Astrocyte (in vitro differentiated cells and primary cell): ENCODE results near the gene TRIM63. TPM values are rescaled to one million over a fixed set of nuclear protein-coding genes. Genes with fewer than 3 reads are reported as not detected.
A peak's percentile ranks its signal among the peaks of the same experiment; 100 is the strongest.

Experiments
- DNase-seq: peaks from one replicate; pipeline ENCODE4 v3.0.0-alpha.2; 2010; ENCODE audit warnings: low read depth
- FAIRE-seq: peaks from 2 replicates; lab custom pipeline; 2011; peaks lifted over from hg19 to GRCh38; lab: Jason Lieb, UNC
- H2AFZ ChIP-seq: 2 replicates; pipeline ENCODE4 v1.6.0; 2012; ENCODE audit warnings: low read depth, low read length, inconsistent platforms
- H3K27ac ChIP-seq: 2 replicates; pipeline ENCODE4 v1.5.1; 2011; ENCODE audit warnings: low read depth, low read length, inconsistent platforms
- H3K27me3 ChIP-seq: 2 replicates; pipeline ENCODE4 v1.6.0; 2011; ENCODE audit warnings: low read length, inconsistent platforms; ENCODE audit not compliant: insufficient read depth
- H3K36me3 ChIP-seq: 2 replicates; pipeline ENCODE4 v1.5.1; 2011; ENCODE audit warnings: low read length, inconsistent platforms; ENCODE audit not compliant: insufficient read depth
- H3K4me1 ChIP-seq: 2 replicates; pipeline ENCODE4 v1.5.1; 2011; ENCODE audit warnings: low read length, inconsistent platforms; ENCODE audit not compliant: insufficient read depth
- H3K4me2 ChIP-seq: 2 replicates; pipeline ENCODE4 v1.6.0; 2012; ENCODE audit warnings: low read length, inconsistent platforms
- H3K4me3 ChIP-seq: 2 replicates; pipeline ENCODE4 v1.5.1; 2011; ENCODE audit warnings: low read depth, mild to moderate bottlenecking, low read length, inconsistent platforms; ENCODE audit not compliant: insufficient read depth
- H3K79me2 ChIP-seq: 2 replicates; pipeline ENCODE4 v1.6.0; 2012; ENCODE audit warnings: mild to moderate bottlenecking, low read length, inconsistent platforms; ENCODE audit not compliant: insufficient read depth
- H3K9ac ChIP-seq: 2 replicates; pipeline ENCODE4 v1.6.0; 2012; ENCODE audit warnings: mild to moderate bottlenecking, low read length, inconsistent platforms
- H3K9me3 ChIP-seq: 2 replicates; pipeline ENCODE4 v1.5.1; 2012; ENCODE audit warnings: low read depth, mild to moderate bottlenecking, low read length, inconsistent platforms; ENCODE audit not compliant: insufficient read depth
- H4K20me1 ChIP-seq: 2 replicates; pipeline ENCODE4 v1.6.0; 2012; ENCODE audit warnings: low read length, inconsistent platforms; ENCODE audit not compliant: insufficient read depth
- H3K27ac Mint-ChIP-seq: one replicate; pipeline ENCODE4 v1.8.0; 2021; ENCODE audit warnings: mild to moderate bottlenecking, mixed read lengths; ENCODE audit not compliant: unreplicated experiment
- H3K27me3 Mint-ChIP-seq: one replicate; pipeline ENCODE4 v1.8.0; 2021; ENCODE audit warnings: low read depth, mixed read lengths; ENCODE audit not compliant: unreplicated experiment
- H3K36me3 Mint-ChIP-seq: one replicate; pipeline ENCODE4 v1.8.0; 2021; ENCODE audit warnings: low read depth, mixed read lengths; ENCODE audit not compliant: unreplicated experiment
- H3K4me1 Mint-ChIP-seq: one replicate; pipeline ENCODE4 v1.8.0; 2021; ENCODE audit warnings: low read depth, mixed read lengths; ENCODE audit not compliant: unreplicated experiment
- H3K4me3 Mint-ChIP-seq: one replicate; pipeline ENCODE4 v1.8.0; 2021; ENCODE audit warnings: mild to moderate bottlenecking, moderate library complexity, mixed read lengths; ENCODE audit not compliant: unreplicated experiment
- H3K9me3 Mint-ChIP-seq: one replicate; pipeline ENCODE4 v1.8.0; 2021; ENCODE audit warnings: mild to moderate bottlenecking, mixed read lengths; ENCODE audit not compliant: unreplicated experiment
- CTCF ChIP-seq: IDR thresholded peaks from 2 replicates; pipeline ENCODE4 v1.5.1; 2011; ENCODE audit warnings: low read depth, mild to moderate bottlenecking, inconsistent platforms, low read length, moderate library complexity; ENCODE audit not compliant: insufficient read depth
- EZH2 ChIP-seq: IDR thresholded peaks from 2 replicates; pipeline ENCODE4 v1.6.1; 2012; ENCODE audit warnings: mild to moderate bottlenecking, low read length, inconsistent platforms; ENCODE audit not compliant: insufficient read depth
- total RNA-seq: library from RNA; stranded (reverse); gene quantifications from 2 replicates; pipeline ENCODE4 v1.2.1, GENCODE V29; 2021

The TRIM63 gene
- total RNA-seq, 1 donor from 2014 or later = not detected

- no peak for DNase-seq
- peaks cover 17% of the 10 kb centered on the region for H3K4me1 Mint-ChIP-seq
- no peak overlapping the region for H3K4me3 Mint-ChIP-seq
- peaks cover 3% of the 10 kb centered on the region for H3K9me3 Mint-ChIP-seq
- Histone ChIP-seq H3K9ac (no peak overlapping the region), H2AFZ (no peak overlapping the region), H3K27me3 (peaks cover 8% of the 10 kb centered on the region), H3K4me3 (no peak overlapping the region), H3K4me1 (peaks cover 7% of the 10 kb centered on the region), H3K9me3 (no peaks in the 10 kb centered on the region), H3K79me2 (no peaks in the 10 kb centered on the region), H3K36me3 (no peaks in the 10 kb centered on the region), H4K20me1 (no peaks in the 10 kb centered on the region), H3K27ac (no peak overlapping the region), H3K4me2 (no peak overlapping the region)
- peaks cover 3% of the 10 kb centered on the region for H3K36me3 Mint-ChIP-seq
- no peak for FAIRE-seq
- H3K27me3 Mint-ChIP-seq = peaks cover 26% of the 10 kb centered on the region
- no peak for TF ChIP-seq EZH2
- no peak for TF ChIP-seq CTCF
- H3K27ac Mint-ChIP-seq = no peak overlapping the region
These were observed 29.0 kb downstream of the TRIM63 start for GRCh38 chr1:26038477-26038876.

DNA sequence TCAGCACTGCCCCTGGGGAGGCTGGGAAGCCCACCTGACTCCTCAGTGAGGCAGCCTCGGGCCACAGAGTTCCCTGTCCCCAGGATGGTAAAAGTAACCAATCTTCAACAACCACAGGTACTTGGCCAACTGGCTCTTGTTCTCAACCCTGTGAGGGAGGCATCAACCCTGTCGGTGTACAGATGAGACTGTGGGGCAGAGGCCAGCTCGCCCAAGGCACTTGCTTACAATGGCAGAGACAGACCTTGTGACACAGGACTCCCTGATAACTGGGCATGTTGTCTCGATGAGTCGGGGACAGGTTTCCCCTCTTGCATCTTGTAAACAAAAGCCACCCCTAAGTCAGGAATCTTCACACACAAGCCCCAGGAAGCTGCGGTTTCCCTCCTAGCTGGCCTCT is 29.5 kb downstream of the TRIM63 start:
- peaks cover 3% of the 10 kb centered on the region for H3K36me3 Mint-ChIP-seq
- Histone ChIP-seq H2AFZ (no peak overlapping the region), H3K4me2 (no peak overlapping the region), H3K4me1 (peaks cover 7% of the 10 kb centered on the region), H3K9me3 (no peaks in the 10 kb centered on the region), H3K27me3 (peaks cover 6% of the 10 kb centered on the region), H3K79me2 (no peaks in the 10 kb centered on the region), H4K20me1 (no peaks in the 10 kb centered on the region), H3K27ac (no peak overlapping the region), H3K36me3 (no peaks in the 10 kb centered on the region), H3K9ac (no peak overlapping the region), H3K4me3 (no peak overlapping the region)
- peaks cover 17% of the 10 kb centered on the region for H3K4me1 Mint-ChIP-seq
- peaks cover 21% of the 10 kb centered on the region for H3K27me3 Mint-ChIP-seq
- no peak overlapping the region for H3K4me3 Mint-ChIP-seq
- TF ChIP-seq CTCF = no peak
- TF ChIP-seq EZH2 = no peak
- DNase-seq = no peak
- H3K9me3 Mint-ChIP-seq = peaks cover 3% of the 10 kb centered on the region
- FAIRE-seq = no peak
- no peak overlapping the region for H3K27ac Mint-ChIP-seq

DNA sequence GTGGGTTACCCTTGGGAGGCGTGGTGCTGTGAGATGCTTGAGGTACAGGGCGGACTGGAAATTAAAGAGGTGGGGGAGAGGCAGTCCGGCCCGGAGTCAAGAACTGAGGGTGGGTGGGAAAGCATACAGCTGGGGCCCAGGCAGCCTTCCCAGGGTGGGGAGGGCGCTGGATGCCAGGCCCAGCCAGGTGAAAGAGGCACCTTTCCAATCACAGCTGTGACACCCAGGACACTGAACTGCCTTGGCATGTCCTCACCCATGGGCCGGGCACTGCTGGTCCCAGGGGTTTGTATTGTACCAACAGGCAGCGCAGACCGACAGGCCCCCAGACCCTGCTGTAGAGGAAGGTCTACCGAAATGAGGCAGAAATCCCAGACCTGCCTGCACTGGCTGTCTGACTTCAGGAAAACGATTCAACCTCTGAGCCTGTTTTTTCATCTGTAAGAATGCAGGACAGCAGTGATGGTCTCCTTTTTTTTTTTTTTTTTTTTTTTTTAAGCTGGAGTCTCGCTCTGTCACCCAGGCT is 30.6 kb downstream of the TRIM63 start:
- no peaks in the 10 kb centered on the region for H3K79me2 ChIP-seq
- peak overlapping the region; percentile 98 for H3K4me2 ChIP-seq
- H3K4me1 ChIP-seq = peaks cover 7% of the 10 kb centered on the region
- H3K27me3 Mint-ChIP-seq = peaks cover 12% of the 10 kb centered on the region
- peaks cover 2% of the 10 kb centered on the region for H3K27me3 ChIP-seq
- no peak overlapping the region for H3K4me3 ChIP-seq
- H3K4me3 Mint-ChIP-seq = peak overlapping the region; percentile 88
- no peak overlapping the region for H3K27ac ChIP-seq
- DNase-seq (no peak), FAIRE-seq (no peak)
- no peaks in the 10 kb centered on the region for H3K9me3 ChIP-seq
- no peak overlapping the region for H3K9ac ChIP-seq
- no peaks in the 10 kb centered on the region for H4K20me1 ChIP-seq
- no peaks in the 10 kb centered on the region for H3K9me3 Mint-ChIP-seq
- H3K36me3 Mint-ChIP-seq = peaks cover 7% of the 10 kb centered on the region
- peaks cover 17% of the 10 kb centered on the region for H3K4me1 Mint-ChIP-seq
- no peak overlapping the region for H2AFZ ChIP-seq
- H3K36me3 ChIP-seq = no peaks in the 10 kb centered on the region
- TF ChIP-seq CTCF (no peak), EZH2 (no peak)
- no peak overlapping the region for H3K27ac Mint-ChIP-seq
